H1 (cell line): Measurements from ENCODE around the gene SNX30. TPM values are rescaled to one million over a fixed set of nuclear protein-coding genes. Genes with fewer than 3 reads are reported as not detected.
A peak's percentile ranks its signal among the peaks of the same experiment; 100 is the strongest.

Experiments used
- CTCF ChIA-PET: fragments of 300-600 bp; sonication (Branson Sonifier 250); formaldehyde crosslinking; loops from one replicate; lab custom pipeline; 2021; ENCODE audit not compliant: partially characterized antibody; lab: Charles Lee
- POLR2A ChIA-PET: fragments of 300-600 bp; sonication (Branson Sonifier 250); formaldehyde crosslinking; loops from one replicate; lab custom pipeline; 2021; ENCODE audit warnings: inconsistent platforms; ENCODE audit not compliant: partially characterized antibody; lab: Charles Lee
- DNase-seq, 2 experiments: peaks; one replicate each; pipeline versions ENCODE4 v3.0.0 to v3.0.0-alpha.2; 2010 to 2022; ENCODE audit warnings: low spot score in 2 of 2, low read depth in 1 of 2, mixed read lengths in 1 of 2
- FAIRE-seq: peaks from 2 replicates; lab custom pipeline; 2011; peaks lifted over from hg19 to GRCh38; lab: Jason Lieb, UNC
- H2AFZ ChIP-seq: 2 replicates; pipeline ENCODE4 v1.8.1; 2012; ENCODE audit warnings: low read length, inconsistent platforms
- H2AK5ac ChIP-seq: 2 replicates; pipeline ENCODE4 v1.6.1; 2013; ENCODE audit warnings: low read depth, low read length
- H2BK120ac ChIP-seq: replicated peaks from 2 replicates; pipeline ENCODE3; 2013; ENCODE audit warnings: low read depth, low read length, inconsistent platforms
- H2BK12ac ChIP-seq: 2 replicates; pipeline ENCODE4 v1.6.1; 2013; ENCODE audit warnings: low read depth, low read length
- H2BK15ac ChIP-seq: 2 replicates; pipeline ENCODE4 v1.6.1; 2013; ENCODE audit warnings: low read length
- H2BK20ac ChIP-seq: 2 replicates; pipeline ENCODE4 v1.6.1; 2013; ENCODE audit warnings: low read length
- H2BK5ac ChIP-seq: 2 replicates; pipeline ENCODE4 v1.6.1; 2013; ENCODE audit warnings: low read depth, low read length
- H3K14ac ChIP-seq: 2 replicates; pipeline ENCODE4 v1.6.1; 2013; ENCODE audit warnings: inconsistent platforms; ENCODE audit not compliant: insufficient read length
- H3K18ac ChIP-seq: 2 replicates; pipeline ENCODE4 v1.6.1; 2013; ENCODE audit warnings: low read length; ENCODE audit errors: extremely low read depth
- H3K23ac ChIP-seq: 2 replicates; pipeline ENCODE4 v1.6.1; 2013; ENCODE audit warnings: inconsistent platforms; ENCODE audit not compliant: insufficient read length
- H3K23me2 ChIP-seq: 2 replicates; pipeline ENCODE4 v1.6.1; 2013; ENCODE audit warnings: low read depth, low read length
- H3K27ac ChIP-seq: 2 replicates; pipeline ENCODE4 v1.6.1; 2011; ENCODE audit warnings: low read depth, low read length, inconsistent platforms
- H3K27me3 ChIP-seq, 4 experiments: replicated peaks in 1 of 4; 1 replicate in 1 of 4; 2 replicates in 3 of 4; pipeline versions ENCODE4 v1.6.1 to v1.8.1; 2011 to 2013; ENCODE audit warnings: low read length in 3 of 4, mild to moderate bottlenecking in 3 of 4, inconsistent platforms in 2 of 4, mixed read lengths in 2 of 4, moderate library complexity in 1 of 4; ENCODE audit not compliant: control insufficient read depth in 3 of 4, insufficient read depth in 3 of 4; ENCODE audit errors: extremely low read depth in 1 of 4
- H3K36me3 ChIP-seq, 4 experiments: 2 replicates each; pipeline versions ENCODE4 v1.6.1 to v1.8.1; 2011 to 2013; ENCODE audit warnings: mild to moderate bottlenecking in 4 of 4, low read length in 3 of 4, moderate library complexity in 2 of 4, control low read depth in 1 of 4, inconsistent platforms in 1 of 4; ENCODE audit not compliant: insufficient read depth in 4 of 4, control insufficient read depth in 2 of 4
- H3K4ac ChIP-seq: replicated peaks from 2 replicates; pipeline ENCODE3; 2013; ENCODE audit warnings: low read length, low read depth, mixed read lengths, inconsistent platforms; ENCODE audit not compliant: insufficient read length
- H3K4me1 ChIP-seq, 4 experiments: replicated peaks in 1 of 4; 1 replicate in 1 of 4; 2 replicates in 3 of 4; pipeline versions ENCODE4 v1.6.1 to v1.8.1; 2011 to 2013; ENCODE audit warnings: low read length in 3 of 4, inconsistent platforms in 2 of 4, mixed read lengths in 1 of 4; ENCODE audit not compliant: insufficient read depth in 4 of 4, control insufficient read depth in 3 of 4
- H3K4me2 ChIP-seq, 2 experiments: 2 replicates each; pipeline versions ENCODE4 v1.6.1 to v1.8.1; 2011 to 2013; ENCODE audit warnings: low read depth in 2 of 2, low read length in 2 of 2, control low read depth in 1 of 2, inconsistent platforms in 1 of 2, mild to moderate bottlenecking in 1 of 2; ENCODE audit not compliant: insufficient read depth in 1 of 2
- H3K4me3 ChIP-seq, 4 experiments: fragments of 200-600, 300-600 bp in 1 of 4; sonication (generic), shearing (Covaris generic), sonication (Bioruptor Twin) in 1 of 4; 2 replicates each; pipeline versions ENCODE4 v1.5.1 to v1.8.1; 2011 to 2016; ENCODE audit warnings: low read length in 4 of 4, low read depth in 3 of 4, control low read depth in 2 of 4, inconsistent platforms in 2 of 4, mild to moderate bottlenecking in 2 of 4, mixed read lengths in 1 of 4, moderate library complexity in 1 of 4; ENCODE audit not compliant: insufficient read depth in 2 of 4; ENCODE audit errors: extremely low read depth in 1 of 4
- H3K56ac ChIP-seq: replicated peaks from 2 replicates; pipeline ENCODE3; 2013; ENCODE audit warnings: low read depth, mild to moderate bottlenecking, mixed read lengths, low read length, inconsistent platforms; ENCODE audit not compliant: insufficient read length
- H3K79me1 ChIP-seq: 2 replicates; pipeline ENCODE4 v1.6.1; 2013; ENCODE audit warnings: low read depth, low read length, control low read depth
- H3K79me2 ChIP-seq, 2 experiments: 2 replicates each; pipeline versions ENCODE4 v1.6.1 to v1.8.1; 2012 to 2013; ENCODE audit warnings: low read length in 2 of 2, mild to moderate bottlenecking in 2 of 2, inconsistent platforms in 1 of 2; ENCODE audit not compliant: insufficient read depth in 2 of 2, control insufficient read depth in 1 of 2
- H3K9ac ChIP-seq, 4 experiments: replicated peaks in 1 of 4; 1 replicate in 1 of 4; 2 replicates in 3 of 4; pipeline versions ENCODE4 v1.6.1 to v1.8.1; 2011 to 2013; ENCODE audit warnings: low read depth in 3 of 4, low read length in 3 of 4, control low read depth in 2 of 4, mild to moderate bottlenecking in 2 of 4, moderate library complexity in 2 of 4, inconsistent platforms in 1 of 4; ENCODE audit errors: extremely low read depth in 1 of 4
- H3K9me3 ChIP-seq, 2 experiments: 2 replicates each; pipeline versions ENCODE4 v1.6.1 to v1.8.1; 2012 to 2013; ENCODE audit warnings: mild to moderate bottlenecking in 2 of 2, moderate library complexity in 2 of 2, control low read depth in 1 of 2, inconsistent platforms in 1 of 2, low read depth in 1 of 2, low read length in 1 of 2, mixed read lengths in 1 of 2; ENCODE audit not compliant: insufficient read depth in 2 of 2
- H4K20me1 ChIP-seq, 2 experiments: replicated peaks in 1 of 2; 2 replicates each; pipeline versions ENCODE3 to v1.8.1; 2011 to 2013; ENCODE audit warnings: inconsistent platforms in 2 of 2, low read length in 2 of 2, mild to moderate bottlenecking in 1 of 2; ENCODE audit not compliant: insufficient read depth in 2 of 2, control insufficient read depth in 1 of 2
- H4K5ac ChIP-seq: 2 replicates; pipeline ENCODE4 v1.6.1; 2013; ENCODE audit warnings: low read length, low read depth, mixed read lengths, inconsistent platforms; ENCODE audit not compliant: insufficient read length
- H4K8ac ChIP-seq: 2 replicates; pipeline ENCODE4 v1.8.0; 2013; ENCODE audit warnings: mild to moderate bottlenecking, moderate library complexity, low read length, inconsistent platforms; ENCODE audit not compliant: insufficient read depth; ENCODE audit errors: extremely low read depth
- H4K91ac ChIP-seq: replicated peaks from 2 replicates; pipeline ENCODE3; 2013; ENCODE audit warnings: low read length, mixed read lengths, inconsistent platforms; ENCODE audit not compliant: insufficient read length
- BRCA1 ChIP-seq: IDR thresholded peaks from 2 replicates; pipeline ENCODE4 v1.6.1; 2012; ENCODE audit warnings: low read depth, low read length, improper control_type of control experiment
- EP300 ChIP-seq, 2 experiments: IDR thresholded peaks; 1 replicate in 1 of 2; 2 replicates in 1 of 2; pipeline ENCODE4 v1.6.1; 2011 to 2012; ENCODE audit warnings: low read depth in 2 of 2, low read length in 2 of 2, mild to moderate bottlenecking in 2 of 2, borderline replicate concordance in 1 of 2, inconsistent platforms in 1 of 2, moderate library complexity in 1 of 2
- RXRA ChIP-seq: IDR thresholded peaks from 2 replicates; pipeline ENCODE4 v1.6.1; 2011; ENCODE audit warnings: low read depth, mild to moderate bottlenecking, low read length, moderate library complexity; ENCODE audit not compliant: insufficient read depth
- TAF1 ChIP-seq: IDR thresholded peaks from 2 replicates; pipeline ENCODE4 v1.6.1; 2011; ENCODE audit warnings: mild to moderate bottlenecking, low read depth, low read length
- TAF7 ChIP-seq: optimal IDR thresholded peaks from 2 replicates; pipeline ENCODE3; 2011; ENCODE audit warnings: low read depth, mild to moderate bottlenecking, inconsistent platforms, low read length, moderate library complexity, borderline replicate concordance
- WGBS, 2 experiments: shearing (Covaris generic) in 1 of 2; methylation state at CpG; one replicate each; pipeline versions ENCODE4 v1.1.6 to v1.1.7; 2013 to 2015; ENCODE audit warnings: low lambda C conversion rate in 2 of 2, mixed read lengths in 2 of 2, inconsistent platforms in 1 of 2, low coverage in 1 of 2, missing lambda C conversion rate in 1 of 2; ENCODE audit not compliant: insufficient replicate concordance in 2 of 2, insufficient coverage in 1 of 2, insufficient read length in 1 of 2; ENCODE audit errors: extremely low coverage in 1 of 2, missing lambda C conversion rate in 1 of 2; 5-methylcytosine and 5-hydroxymethylcytosine counted together
- polyA plus RNA-seq, 7 experiments: library from polyadenylated mRNA; depleted of rRNA in 3 of 7; stranded (reverse) in 5 of 7; unstranded in 2 of 7; fragments of >200 nt in 5 of 7; fragments of 200-250 nt in 2 of 7; gene quantifications; 1 replicate in 5 of 7; 2 replicates in 1 of 7; 4 replicates in 1 of 7; pipeline versions ENCODE4 v1.2.1 to v1.2.3, GENCODE V29; 2011 to 2013; ENCODE audit warnings: missing spikeins in 2 of 7, mixed read lengths in 2 of 7
- total RNA-seq: library from RNA; stranded (reverse); fragmentation: NEBNext Ultra II Directional; extraction: Animal tissue kit (Norgen Biotek cat#: 25700); gene quantifications from 2 replicates; pipeline ENCODE4 v1.2.1, GENCODE V29; 2021

The SNX30 gene
- total and polyA plus RNA-seq, 2 of the 8 experiments (the other 6 are each of a cell fraction or from before 2014, with no cell fraction given), result 4.0 to 12.2 TPM

GRCh38 chr9:112757940-112758339 lies 7.4 kb downstream of the SNX30 start:
- H3K36me3 ChIP-seq, result no peaks in the 10 kb centered on the region
- CTCF ChIA-PET, result interaction anchor here (0.6 to 1.0 kb wide), 2 partner anchors 40 to 146 kb away, joined by 3 read pairs; partner anchors contain the start of gene INIP
- FAIRE-seq, result no peak
- TF ChIP-seq EP300 (IDR thresholded peaks at IDR 0.05; ENCODE audit: borderline replicate concordance in 1 of 2, low read depth in 2 of 2, low read length in 2 of 2) (no peak), TAF7 (no peak), BRCA1 (no peak), TAF1 (no peak), RXRA (no peak)

More at GRCh38 chr9:112757940-112758339, 7.4 kb downstream of the SNX30 start:
- no peak overlapping the region for H3K27ac ChIP-seq
- H3K79me2 ChIP-seq, result peaks cover 0 to 2% of the 10 kb centered on the region in 2 experiments; a peak in 1 of 4 replicates
- H4K5ac ChIP-seq, result no peak overlapping the region
- no peak overlapping the region for H3K18ac ChIP-seq
- POLR2A ChIA-PET, result no interaction called here
- H2BK15ac ChIP-seq, result no peak overlapping the region
- H3K23ac ChIP-seq, result no peak overlapping the region
- H3K4me3 ChIP-seq, result no peak overlapping the region
- H3K9me3 ChIP-seq, result no peaks in the 10 kb centered on the region
- H3K4me2 ChIP-seq, result no peak overlapping the region
- no peak overlapping the region for H2BK12ac ChIP-seq
- no peaks in the 10 kb centered on the region for H3K23me2 ChIP-seq
- no peak overlapping the region for H2BK120ac ChIP-seq
- 0 out of 2 replicates have a peak overlapping the region, but pooled peaks have one; percentile 32 for H2BK20ac ChIP-seq
- no peak for DNase-seq
- no peaks in the 10 kb centered on the region for H4K20me1 ChIP-seq
- H3K4ac ChIP-seq, result no peak overlapping the region
- no peaks in the 10 kb centered on the region for H3K27me3 ChIP-seq
- no peaks in the 10 kb centered on the region for H3K4me1 ChIP-seq
- no peaks in the 10 kb centered on the region; the same call in 1 of the 2 replicates for H3K79me1 ChIP-seq
- H2AFZ ChIP-seq, result no peak overlapping the region
- no peak overlapping the region for H3K14ac ChIP-seq
- no peak overlapping the region for H3K9ac ChIP-seq
- H2BK5ac ChIP-seq, result no peak overlapping the region
- 84% methylated on average over 2 of the region's 2 CpGs; no CpG with 5 or more reads in 1 of the 2 experiments for WGBS, 2 experiments
- no peak overlapping the region for H4K8ac ChIP-seq
- no peak overlapping the region for H3K56ac ChIP-seq
- no peak overlapping the region for H4K91ac ChIP-seq
- no peak overlapping the region for H2AK5ac ChIP-seq
